Dendritic cell treated with granulocyte-macrophage colony-stimulating factor and Interleukin-4, amounts not matched to agents 40 ng/mL and 50 ng/mL, for 4 days (primary cell): Measurements from ENCODE around the gene ARL5B.
"Not testable (repeated sequence)": the region's sequence is repeated elsewhere in the genome, so short reads cannot be mapped to it uniquely, and the experiment has no call there.

Experiments used
- H3K27ac Mint-ChIP-seq: one replicate; pipeline ENCODE4 v1.8.0; 2022; ENCODE audit warnings: mild to moderate bottlenecking, mixed read lengths
- H3K27me3 Mint-ChIP-seq: one replicate; pipeline ENCODE4 v1.8.0; 2022; ENCODE audit warnings: mild to moderate bottlenecking, mixed read lengths
- H3K36me3 Mint-ChIP-seq: one replicate; pipeline ENCODE4 v1.8.0; 2022; ENCODE audit warnings: low read depth, mixed read lengths
- H3K4me1 Mint-ChIP-seq: one replicate; pipeline ENCODE4 v1.8.0; 2022; ENCODE audit warnings: low read depth, mixed read lengths
- H3K4me3 Mint-ChIP-seq: one replicate; pipeline ENCODE4 v1.8.0; 2022; ENCODE audit warnings: mild to moderate bottlenecking, moderate library complexity, mixed read lengths
- H3K9me3 Mint-ChIP-seq: one replicate; pipeline ENCODE4 v1.8.0; 2022; ENCODE audit warnings: mixed read lengths
- intact Hi-C: fragments of 100-400 bp; cut with micrococcal nuclease; formaldehyde crosslinking; loops from one replicate; pipeline ENCODE4 v1.15.0; 2022

The ARL5B gene, protein sequence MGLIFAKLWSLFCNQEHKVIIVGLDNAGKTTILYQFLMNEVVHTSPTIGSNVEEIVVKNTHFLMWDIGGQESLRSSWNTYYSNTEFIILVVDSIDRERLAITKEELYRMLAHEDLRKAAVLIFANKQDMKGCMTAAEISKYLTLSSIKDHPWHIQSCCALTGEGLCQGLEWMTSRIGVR

DNA sequence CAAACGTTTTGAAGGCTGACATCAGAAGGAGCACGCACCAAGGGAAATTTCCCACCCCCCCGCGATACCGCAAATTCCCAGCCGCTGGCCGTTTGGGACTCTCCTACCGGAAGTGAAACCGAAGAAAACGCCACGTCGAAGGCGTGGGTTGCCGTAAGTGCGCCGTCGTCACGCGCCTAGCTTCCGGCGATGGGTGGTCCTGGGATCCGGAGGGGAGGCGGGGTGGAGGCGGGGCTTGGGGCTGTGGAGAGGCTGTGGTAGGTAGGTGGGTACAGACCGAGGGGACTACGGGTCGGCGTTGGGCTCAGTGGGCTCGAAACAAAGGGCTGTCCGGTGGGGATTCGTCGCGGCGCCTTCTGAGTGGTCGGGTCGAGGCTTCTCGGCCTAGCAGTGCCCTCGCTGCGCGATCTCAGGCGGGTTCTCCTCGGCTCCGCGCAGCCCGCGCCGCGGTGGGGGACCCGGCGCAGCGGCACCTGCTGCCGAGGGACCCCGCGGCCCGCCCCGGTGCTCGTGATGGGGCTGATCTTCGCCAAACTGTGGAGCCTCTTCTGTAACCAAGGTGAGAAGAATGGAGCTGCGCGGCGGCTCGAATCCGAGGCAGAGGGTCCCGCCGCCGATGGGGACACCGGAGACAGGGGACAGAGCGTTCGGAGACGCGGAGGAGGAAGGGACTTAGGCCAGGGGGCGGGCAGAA, at the start of gene ARL5B:
Gene ARL5B (plus strand): TSS at position 307 of the 694 bp plus-strand sequence. CDS start 207 bp downstream, at position 514.
- peaks cover 18% of the 10 kb centered on the region for H3K4me1 Mint-ChIP-seq
- H3K9me3 Mint-ChIP-seq, result no peaks in the 10 kb centered on the region

GRCh38 chr10:18610517-18610916, 48.7 kb upstream of the ARL5B start:
- Mint-ChIP-seq H3K4me1 (no peaks in the 10 kb centered on the region), H3K27me3 (no peaks in the 10 kb centered on the region), H3K9me3 (no peaks in the 10 kb centered on the region), H3K27ac (no peak overlapping the region), H3K4me3 (no peak overlapping the region), H3K36me3 (peaks cover 39% of the 10 kb centered on the region)
- intact Hi-C loops, result no loop called here

More for the DNA sequence above, at the start of gene ARL5B:
- intact Hi-C loops, result loop anchor here (1.0 to 10.0 kb wide), 3 partner anchors 8 to 1844 kb away; partner anchors contain the start of genes NSUN6 and RSU1
- peaks cover 14% of the 10 kb centered on the region for H3K36me3 Mint-ChIP-seq
- H3K4me3 Mint-ChIP-seq, result peak within 1 kb of the TSS; percentile 82
- H3K27me3 Mint-ChIP-seq, result no peaks in the 10 kb centered on the region
- H3K27ac Mint-ChIP-seq, result peak within 1 kb of the TSS; percentile 81

GRCh38 chr10:18611168-18611567, 48.1 kb upstream of the ARL5B start:
- Mint-ChIP-seq H3K9me3 (no peaks in the 10 kb centered on the region), H3K36me3 (peaks cover 40% of the 10 kb centered on the region), H3K4me3 (no peak overlapping the region), H3K27ac (no peak overlapping the region), H3K4me1 (no peaks in the 10 kb centered on the region), H3K27me3 (no peaks in the 10 kb centered on the region)
- intact Hi-C loops, result no loop called here

GRCh38 chr10:18615618-18616017, 43.6 kb upstream of the ARL5B start:
- Mint-ChIP-seq H3K36me3 (peaks cover 33% of the 10 kb centered on the region), H3K4me3 (no peak overlapping the region), H3K27ac (no peak overlapping the region), H3K4me1 (no peaks in the 10 kb centered on the region), H3K27me3 (no peaks in the 10 kb centered on the region), H3K9me3 (no peaks in the 10 kb centered on the region)
- intact Hi-C loops, result no loop called here

GRCh38 chr10:18616337-18616736, 42.9 kb upstream of the ARL5B start:
- no peak overlapping the region for H3K27ac Mint-ChIP-seq
- no peaks in the 10 kb centered on the region for H3K4me1 Mint-ChIP-seq
- peaks cover 33% of the 10 kb centered on the region for H3K36me3 Mint-ChIP-seq
- no peaks in the 10 kb centered on the region for H3K27me3 Mint-ChIP-seq
- intact Hi-C loops, result no loop called here
- H3K9me3 Mint-ChIP-seq, result no peaks in the 10 kb centered on the region
- H3K4me3 Mint-ChIP-seq, result no peak overlapping the region

- intact Hi-C loops, result no loop called here
- Mint-ChIP-seq H3K9me3 (no peaks in the 10 kb centered on the region), H3K4me1 (peaks cover 4% of the 10 kb centered on the region), H3K36me3 (peaks cover 29% of the 10 kb centered on the region), H3K27me3 (no peaks in the 10 kb centered on the region), H3K27ac (no peak overlapping the region), H3K4me3 (no peak overlapping the region)
These were observed 40.2 kb upstream of the ARL5B start for GRCh38 chr10:18619016-18619415.

DNA sequence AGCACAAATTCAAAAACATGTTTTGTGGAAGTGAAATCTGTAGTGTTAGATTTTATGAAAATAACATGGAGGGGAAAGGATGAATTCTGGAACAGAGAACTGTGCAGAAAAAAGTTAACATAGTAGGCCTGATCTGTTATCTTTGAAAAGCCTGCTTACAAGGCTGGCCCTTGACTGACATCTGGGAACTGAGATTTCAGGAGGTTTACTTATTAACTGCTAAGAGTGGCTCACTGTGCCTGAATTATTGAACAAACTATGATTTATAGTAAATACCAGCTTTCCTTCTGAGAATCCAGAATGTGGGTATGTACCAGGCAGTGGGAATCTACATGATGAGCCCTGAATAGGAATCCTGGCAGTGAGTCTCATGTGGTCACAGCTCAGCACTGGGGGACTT, 38.4 kb upstream of the ARL5B start:
- no peak overlapping the region for H3K27ac Mint-ChIP-seq
- no peaks in the 10 kb centered on the region for H3K27me3 Mint-ChIP-seq
- H3K4me1 Mint-ChIP-seq, result peaks cover 5% of the 10 kb centered on the region
- intact Hi-C loops, result loop anchor here (5.0 kb wide), 1 partner anchor 36 kb away; the partner anchor contains the start of gene ARL5B
- peaks cover 19% of the 10 kb centered on the region for H3K36me3 Mint-ChIP-seq
- H3K9me3 Mint-ChIP-seq, result no peaks in the 10 kb centered on the region
- H3K4me3 Mint-ChIP-seq, result no peak overlapping the region

DNA sequence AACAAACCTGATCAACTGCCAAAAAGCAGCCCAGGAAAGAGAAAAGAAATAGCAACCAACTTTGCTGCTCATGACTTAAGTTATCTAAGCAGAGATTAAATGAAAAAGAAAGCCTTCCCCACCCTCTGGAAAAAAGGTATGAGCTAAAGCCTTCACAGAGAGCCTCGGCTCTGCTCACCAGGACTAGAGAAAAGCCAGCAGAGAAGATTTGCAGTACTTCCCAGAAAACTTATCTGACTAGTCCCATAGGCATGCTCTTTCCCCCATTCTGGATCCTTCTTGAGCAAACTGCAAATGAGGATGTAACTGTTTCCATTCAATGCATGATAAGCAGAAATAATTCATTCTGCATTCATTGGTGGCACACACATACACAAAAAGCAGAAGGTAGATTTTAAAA, 35.6 kb upstream of the ARL5B start:
- not testable (repeated sequence) for H3K27me3 Mint-ChIP-seq, H3K27ac Mint-ChIP-seq, H3K4me1 Mint-ChIP-seq, H3K9me3 Mint-ChIP-seq, H3K4me3 Mint-ChIP-seq
- intact Hi-C loops, result loop anchor here (5.0 kb wide), 1 partner anchor 34 kb away; the partner anchor contains the start of gene ARL5B
- peaks cover 17% of the 10 kb centered on the region for H3K36me3 Mint-ChIP-seq

DNA sequence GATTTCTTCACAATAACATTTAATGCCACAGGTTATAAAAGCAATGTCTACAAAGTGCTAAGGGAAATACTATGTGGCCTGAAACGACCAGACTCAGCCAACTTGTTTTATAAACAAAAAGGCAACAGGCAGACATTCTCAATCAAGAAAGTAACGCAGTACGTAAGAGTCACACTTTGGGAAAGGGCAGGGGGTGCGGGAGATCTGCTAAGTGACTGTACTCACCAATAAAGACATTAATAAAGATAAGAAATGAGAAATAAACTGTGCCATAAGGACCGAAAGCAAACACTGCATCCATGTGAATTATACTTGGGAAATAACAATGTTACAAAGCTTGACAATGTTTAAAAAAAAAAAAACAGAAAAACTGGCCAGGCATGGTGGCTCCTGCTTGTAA, 33.3 kb upstream of the ARL5B start:
- no peak overlapping the region for H3K4me3 Mint-ChIP-seq
- peaks cover 15% of the 10 kb centered on the region for H3K36me3 Mint-ChIP-seq
- peaks cover 9% of the 10 kb centered on the region for H3K4me1 Mint-ChIP-seq
- H3K9me3 Mint-ChIP-seq, result no peaks in the 10 kb centered on the region
- intact Hi-C loops, result no loop called here
- no peaks in the 10 kb centered on the region for H3K27me3 Mint-ChIP-seq
- H3K27ac Mint-ChIP-seq, result no peak overlapping the region

DNA sequence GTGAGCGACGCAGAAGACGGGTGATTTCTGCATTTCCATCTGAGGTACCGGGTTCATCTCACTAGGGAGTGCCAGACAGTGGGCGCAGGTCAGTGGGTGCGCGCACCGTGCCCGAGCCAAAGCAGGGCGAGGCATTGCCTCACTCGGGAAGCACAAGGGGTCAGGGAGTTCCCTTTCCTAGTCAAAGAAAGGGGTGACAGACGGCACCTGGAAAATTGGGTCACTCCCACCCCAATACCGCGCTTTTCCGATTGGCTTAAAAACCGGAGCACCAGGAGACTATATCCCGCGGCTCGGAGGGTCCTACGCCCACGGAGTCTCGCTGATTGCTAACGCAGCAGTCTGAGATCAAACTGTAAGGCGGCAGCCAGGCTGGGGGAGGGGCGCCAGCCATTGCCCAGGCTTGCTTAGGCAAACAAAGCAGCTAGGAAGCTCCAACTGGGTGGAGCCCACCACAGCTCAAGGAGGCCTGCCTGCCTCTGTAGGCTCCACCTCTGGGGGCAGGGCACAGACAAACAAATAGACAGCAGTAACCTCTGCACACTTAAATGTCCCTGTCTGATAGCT, 31.7 kb upstream of the ARL5B start:
- Mint-ChIP-seq H3K4me3 (peak overlapping the region; percentile 83), H3K27ac (peak overlapping the region; percentile 80)
- H3K27me3 Mint-ChIP-seq, H3K9me3 Mint-ChIP-seq, H3K36me3 Mint-ChIP-seq, intact Hi-C loops, H3K4me1 Mint-ChIP-seq: not testable (repeated sequence)

DNA sequence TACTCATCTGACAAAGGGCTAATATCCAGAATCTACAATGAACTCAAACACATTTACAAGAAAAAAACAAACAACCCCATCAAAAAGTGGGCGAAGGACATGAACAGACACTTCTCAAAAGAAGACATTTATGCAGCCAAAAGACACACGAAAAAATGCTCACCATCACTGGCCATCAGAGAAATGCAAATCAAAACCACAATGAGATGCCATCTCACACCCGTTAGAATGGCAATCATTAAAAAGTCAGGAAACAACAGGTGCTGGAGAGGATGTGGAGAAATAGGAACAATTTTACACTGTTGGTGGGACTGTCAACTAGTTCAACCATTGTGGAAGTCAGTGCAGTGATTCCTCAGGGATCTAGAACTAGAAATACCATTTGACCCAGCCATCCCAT, 26.7 kb upstream of the ARL5B start:
- H3K27ac Mint-ChIP-seq, intact Hi-C loops: not testable (repeated sequence)

GRCh38 chr10:18635995-18636394, 23.2 kb upstream of the ARL5B start:
- Mint-ChIP-seq H3K36me3 (peaks cover 12% of the 10 kb centered on the region), H3K9me3 (no peaks in the 10 kb centered on the region), H3K4me1 (no peaks in the 10 kb centered on the region), H3K4me3 (no peak overlapping the region), H3K27me3 (no peaks in the 10 kb centered on the region), H3K27ac (no peak overlapping the region)
- intact Hi-C loops, result no loop called here

More for the DNA sequence above, 26.7 kb upstream of the ARL5B start:
- not testable (repeated sequence) for H3K4me3 Mint-ChIP-seq, H3K27me3 Mint-ChIP-seq, H3K4me1 Mint-ChIP-seq, H3K36me3 Mint-ChIP-seq, H3K9me3 Mint-ChIP-seq

- H3K9me3 Mint-ChIP-seq, H3K4me3 Mint-ChIP-seq, H3K27me3 Mint-ChIP-seq, H3K27ac Mint-ChIP-seq, intact Hi-C loops, H3K4me1 Mint-ChIP-seq: not testable (repeated sequence)
- H3K36me3 Mint-ChIP-seq, result peaks cover 23% of the 10 kb centered on the region
These were observed 21.8 kb upstream of the ARL5B start for GRCh38 chr10:18637400-18637799.

DNA sequence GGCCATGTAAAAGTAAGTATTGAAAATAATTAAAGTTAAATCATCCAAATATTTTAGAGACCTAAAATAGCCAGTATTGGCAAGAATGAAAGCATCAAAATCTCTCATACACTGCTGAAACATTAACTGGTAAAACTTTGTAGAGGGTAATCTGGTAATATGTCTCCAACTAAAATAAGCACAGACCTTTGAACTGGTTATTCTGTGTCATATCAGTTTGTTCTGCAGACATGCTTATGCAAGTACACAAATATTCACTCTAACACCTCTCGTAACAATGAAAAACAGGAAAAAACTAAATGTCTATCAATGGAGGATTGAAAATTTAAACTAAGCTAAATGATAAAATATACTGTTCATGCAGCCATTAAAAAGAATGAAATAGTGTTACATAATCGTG, 19.5 kb upstream of the ARL5B start:
- H3K4me3 Mint-ChIP-seq, H3K9me3 Mint-ChIP-seq, intact Hi-C loops, H3K4me1 Mint-ChIP-seq, H3K27me3 Mint-ChIP-seq, H3K27ac Mint-ChIP-seq: not testable (repeated sequence)
- H3K36me3 Mint-ChIP-seq, result peaks cover 30% of the 10 kb centered on the region
